Endothelial cell of umbilical vein (primary cell): Measurements from ENCODE around the gene POGLUT3. TPM values are rescaled to one million over a fixed set of nuclear protein-coding genes. Genes with fewer than 3 reads are reported as not detected.

Experiments used
- BruUV-seq: library from RNA; stranded (reverse); fragments of 400-500 nt; replicated peaks from 2 replicates; lab custom pipeline; 2021; lab: Mats Ljungman, UMichigan
- CTCF ChIA-PET: fragments of 300-600, 350-600 bp; sonication (Branson Sonifier 250); formaldehyde crosslinking; loops from one replicate; lab custom pipeline; 2021; ENCODE audit warnings: antibody characterized with exemption, inconsistent platforms; lab: Charles Lee
- POLR2A ChIA-PET: fragments of 300-600, 350-600 bp; sonication (Branson Sonifier 250); formaldehyde crosslinking; loops from one replicate; lab custom pipeline; 2021; ENCODE audit warnings: antibody characterized with exemption, inconsistent platforms; lab: Charles Lee
- DNase-seq: peaks from one replicate; pipeline ENCODE4 v3.0.0-alpha.2; 2011; ENCODE audit warnings: low read depth, low spot score
- FAIRE-seq: peaks from 2 replicates; lab custom pipeline; 2011; peaks lifted over from hg19 to GRCh38; lab: Jason Lieb, UNC
- H2AFZ ChIP-seq: 2 replicates; pipeline ENCODE4 v1.6.0; 2012; ENCODE audit warnings: low read depth, low read length, control low read depth, inconsistent platforms
- H3K27ac ChIP-seq: 2 replicates; pipeline ENCODE4 v1.5.1; 2011; ENCODE audit warnings: low read depth, mild to moderate bottlenecking, control low read depth, low read length, moderate library complexity; ENCODE audit not compliant: insufficient read depth
- H3K27me3 ChIP-seq, 2 experiments: 2 replicates each; pipeline versions ENCODE4 v1.6.0 to v1.6.1; 2011; ENCODE audit warnings: low read length in 2 of 2, mixed read lengths in 1 of 2; ENCODE audit not compliant: control insufficient read depth in 2 of 2, insufficient read depth in 2 of 2
- H3K36me3 ChIP-seq, 2 experiments: 2 replicates in 1 of 2; 3 replicates in 1 of 2; pipeline ENCODE4 v1.5.1; 2011; ENCODE audit warnings: low read length in 2 of 2, mild to moderate bottlenecking in 1 of 2, moderate library complexity in 1 of 2; ENCODE audit not compliant: control insufficient read depth in 2 of 2, insufficient read depth in 2 of 2; ENCODE audit errors: extremely low read depth in 1 of 2
- H3K4me1 ChIP-seq: 3 replicates; pipeline ENCODE4 v1.5.1; 2011; ENCODE audit warnings: mild to moderate bottlenecking, low read length; ENCODE audit not compliant: control insufficient read depth, insufficient read depth; ENCODE audit errors: extremely low read depth
- H3K4me2 ChIP-seq: 2 replicates; pipeline ENCODE4 v1.6.1; 2011; ENCODE audit warnings: low read length, control low read depth, mixed read lengths; ENCODE audit not compliant: insufficient read depth
- H3K4me3 ChIP-seq, 3 experiments: fragments of 200-600 bp in 1 of 3; sonication (generic), shearing (Covaris generic) in 1 of 3; replicated peaks in 1 of 3; 2 replicates each; pipeline ENCODE4 v1.5.1; 2011 to 2016; ENCODE audit warnings: control low read depth in 3 of 3, low read length in 3 of 3, mild to moderate bottlenecking in 2 of 3, inconsistent platforms in 1 of 3, low read depth in 1 of 3, moderate library complexity in 1 of 3; ENCODE audit not compliant: insufficient read depth in 1 of 3
- H3K79me2 ChIP-seq: 2 replicates; pipeline ENCODE4 v1.6.0; 2012; ENCODE audit warnings: low read length, inconsistent platforms; ENCODE audit not compliant: control insufficient read depth, insufficient read depth
- H3K9ac ChIP-seq: replicated peaks from 2 replicates; pipeline ENCODE3; 2011; ENCODE audit warnings: low read length, control low read depth; ENCODE audit not compliant: insufficient read depth; ENCODE audit errors: extremely low read depth
- H3K9me1 ChIP-seq: replicated peaks from 3 replicates; pipeline ENCODE4 v1.6.0; 2011; ENCODE audit warnings: mild to moderate bottlenecking, low read length; ENCODE audit not compliant: control insufficient read depth, insufficient read depth; ENCODE audit errors: extremely low read depth
- H3K9me3 ChIP-seq: replicated peaks from 2 replicates; pipeline ENCODE4 v1.5.1; 2012; ENCODE audit warnings: low read length, inconsistent platforms; ENCODE audit not compliant: control insufficient read depth, insufficient read depth
- H4K20me1 ChIP-seq: replicated peaks from 2 replicates; pipeline ENCODE3; 2011; ENCODE audit warnings: mild to moderate bottlenecking, low read length; ENCODE audit not compliant: control insufficient read depth, insufficient read depth; ENCODE audit errors: extremely low read depth
- CTCF ChIP-seq, 2 donors: IDR thresholded peaks; 1 replicate in 1 of 2; 2 replicates in 1 of 2; pipeline ENCODE4 v1.5.1; 2011; ENCODE audit warnings: low read length in 2 of 2, mild to moderate bottlenecking in 2 of 2, moderate library complexity in 2 of 2, control low read depth in 1 of 2, inconsistent platforms in 1 of 2, low read depth in 1 of 2; ENCODE audit not compliant: insufficient read depth in 1 of 2; ENCODE audit errors: extremely low read depth in 1 of 2
- EZH2 ChIP-seq: IDR thresholded peaks from 2 replicates; pipeline ENCODE4 v1.6.1; 2012; ENCODE audit warnings: borderline replicate concordance, low read depth, mild to moderate bottlenecking, moderate library complexity, low read length, inconsistent platforms; ENCODE audit not compliant: severe bottlenecking
- FOS ChIP-seq: IDR thresholded peaks from 2 replicates; pipeline ENCODE4 v1.6.1; 2011; ENCODE audit warnings: mild to moderate bottlenecking, low read length, moderate library complexity, borderline replicate concordance; ENCODE audit not compliant: insufficient read depth
- GATA2 ChIP-seq: IDR thresholded peaks from 2 replicates; pipeline ENCODE4 v1.7.0; 2011; ENCODE audit warnings: low read depth, mild to moderate bottlenecking, moderate library complexity, mixed read lengths, low read length; ENCODE audit not compliant: insufficient read length, insufficient read depth
- JUN ChIP-seq: IDR thresholded peaks from 2 replicates; pipeline ENCODE4 v1.6.1; 2011; ENCODE audit warnings: borderline replicate concordance, low read depth; ENCODE audit not compliant: insufficient read length, insufficient read depth
- MAX ChIP-seq: IDR thresholded peaks from 2 replicates; pipeline ENCODE4 v1.6.1; 2011; ENCODE audit not compliant: insufficient read depth, insufficient read length
- MYC ChIP-seq: IDR thresholded peaks from one replicate; pipeline ENCODE4 v1.6.1; 2011; ENCODE audit warnings: mild to moderate bottlenecking, low read depth, low read length
- POLR2A ChIP-seq: IDR thresholded peaks from 2 replicates; pipeline ENCODE4 v1.6.1; 2012; ENCODE audit warnings: low read depth, mild to moderate bottlenecking, control low read depth, low read length
- POLR2AphosphoS5 ChIP-seq: IDR thresholded peaks from 2 replicates; pipeline ENCODE4 v1.6.1; 2012; ENCODE audit warnings: low read depth, mild to moderate bottlenecking, control low read depth, low read length, moderate library complexity; ENCODE audit not compliant: insufficient read depth
- dilution Hi-C: fragments of 300-500 bp; cut with MboI; formaldehyde crosslinking; loops from one replicate; pipeline ENCODE4 v1.15.0; 2019; ENCODE audit warnings: low sequenced_read_pairs; ENCODE audit not compliant: extremely low pct_ligation_motif_present
- intact Hi-C: fragments of 100-400 bp; cut with micrococcal nuclease; formaldehyde crosslinking; loops from one replicate; pipeline ENCODE4 v1.10.0; 2022
- polyA plus RNA-seq, 4 experiments: library from polyadenylated mRNA; depleted of rRNA in 3 of 4; stranded (reverse) in 3 of 4; unstranded in 1 of 4; fragments of >200 nt; gene quantifications; 2 replicates each; pipeline versions ENCODE4 v1.2.1 to v1.2.3, GENCODE V29; 2011 to 2012; ENCODE audit warnings: missing spikeins in 1 of 4
- total RNA-seq: library from RNA; stranded (reverse); gene quantifications from 2 replicates; pipeline ENCODE4 v1.2.3, GENCODE V29; 2021

POGLUT3 gene
- total and polyA plus RNA-seq, 2 donors (not counting 3 experiments of a cell fraction or from before 2014, with no cell fraction given): 14.3 to 46.4 TPM

GRCh38 chr11:108453207-108453835 lies 44.9 kb downstream of the POGLUT3 start:
- H3K9me3 ChIP-seq: no peaks in the 10 kb centered on the region
- no peak overlapping the region for H3K4me3 ChIP-seq
- TF ChIP-seq FOS (no peak), MAX (no peak), CTCF (IDR thresholded peaks at IDR 0.05; ENCODE audit: extremely low read depth in 1 of 2, insufficient read depth in 1 of 2, low read depth in 1 of 2, low read length in 2 of 2) (no peak), JUN (no peak), POLR2A (no peak), POLR2AphosphoS5 (no peak), MYC (no peak), GATA2 (no peak), EZH2 (no peak)
- H2AFZ ChIP-seq: no peak overlapping the region
- no peak overlapping the region for H3K4me2 ChIP-seq
- H3K4me1 ChIP-seq: no peaks in the 10 kb centered on the region
- POLR2A ChIA-PET: no interaction called here
- no peaks in the 10 kb centered on the region for H3K79me2 ChIP-seq
- FAIRE-seq (no peak), DNase-seq (no peak)
- CTCF ChIA-PET: no interaction called here
- H3K27ac ChIP-seq: no peak overlapping the region
- H3K27me3 ChIP-seq: no peaks in the 10 kb centered on the region
- dilution Hi-C loops (no loop called here), intact Hi-C loops (no loop called here)
- BruUV-seq: no TSS peak
- no peaks in the 10 kb centered on the region for H3K36me3 ChIP-seq
- no peak overlapping the region for H3K9ac ChIP-seq
- no peaks in the 10 kb centered on the region for H4K20me1 ChIP-seq
- no peaks in the 10 kb centered on the region for H3K9me1 ChIP-seq

Other genes starting within 250 kb of the POGLUT3 start
- not detected in 2 replicates for gene C11orf65, start 30.9 kb downstream of the POGLUT3 start, total RNA-seq
- gene C11orf65, start 30.9 kb downstream of the POGLUT3 start, polyA plus RNA-seq: not detected in 2 replicates
- 0.09 TPM in 1 of 2 replicates, not detected in the other for gene EXPH5, start 95.4 kb upstream of the POGLUT3 start, total RNA-seq
- gene EXPH5, start 95.4 kb upstream of the POGLUT3 start, polyA plus RNA-seq: 0.02 and 0.03 TPM in 2 replicates
- gene DDX10, start 166.7 kb upstream of the POGLUT3 start, total RNA-seq: 35.2 and 48.9 TPM in 2 replicates
- gene DDX10, start 166.7 kb upstream of the POGLUT3 start, polyA plus RNA-seq: 27.5 and 29.8 TPM in 2 replicates